ENCODE data around the gene AFDN. TPM values are rescaled to one million over a fixed set of nuclear protein-coding genes. Genes with fewer than 3 reads are reported as not detected.

AFDN gene
- total RNA-seq, 4 donors from 2014 or later = 148 to 371 (median 204) TPM

DNA sequence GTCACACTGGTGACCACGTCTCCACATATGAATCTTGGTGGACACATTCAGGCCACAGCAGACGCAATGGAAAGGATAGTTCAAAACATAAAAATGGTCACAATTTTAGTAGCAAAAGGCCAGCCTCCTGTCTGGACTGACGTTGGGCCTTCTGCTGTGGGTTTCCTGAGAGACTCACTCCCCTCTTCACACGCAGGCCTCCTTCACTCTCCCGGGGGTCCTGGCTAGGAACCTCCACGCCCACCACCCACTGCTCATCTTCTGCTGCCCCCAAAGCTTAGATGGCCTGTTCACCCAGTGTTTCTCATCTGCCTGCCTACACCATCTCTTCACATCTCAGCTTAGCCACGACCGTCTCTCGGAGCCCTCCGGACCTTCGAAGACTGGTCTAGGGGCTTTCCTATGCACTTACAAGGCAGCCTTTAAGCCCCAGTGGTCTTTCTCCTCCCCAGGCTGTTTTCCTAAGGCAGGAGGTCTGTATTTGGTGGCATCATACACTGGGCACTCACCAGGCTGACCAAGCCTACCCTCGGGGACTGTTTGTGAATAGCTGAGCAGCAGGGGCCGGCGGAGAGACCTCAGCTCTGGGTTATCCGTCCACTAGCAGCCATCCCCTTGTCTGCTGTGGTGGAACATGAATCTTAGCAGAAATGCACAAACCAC, 46.6 kb upstream of the AFDN start:
- Histone ChIP-seq H3K27me3 (no peaks in the 10 kb centered on the region), H3K36me3 (no peaks in the 10 kb centered on the region), H3K4me1 (peaks cover 0 to 17% (median 6%) of the 10 kb centered on the region in 4 donors), H3K4me3 (no peak overlapping the region), H3K9me3 (no peaks in the 10 kb centered on the region), H3K27ac (no peak overlapping the region)
- in situ Hi-C loops (cut with MboI; ENCODE audit: low pct_ligation_motif_present in 1 of 4, low pct_unique_long_range_greater_than_20kb in 1 of 4, low sequenced_read_pairs in 3 of 4) (no loop called here), intact Hi-C loops (cut with DNase I; ENCODE audit: low total_unique reads) (no loop called here)
- no peak for DNase-seq
- no peak for TF ChIP-seq EP300 (IDR thresholded peaks at IDR 0.05; ENCODE audit: low read depth)
- no peak for TF ChIP-seq POLR2A (IDR thresholded peaks at IDR 0.05)
- WGBS, 2 donors (ENCODE audit: low coverage in 1 of 2) = 86 to 96% methylated on average over 5 to 15 of the region's 15 CpGs

DNA sequence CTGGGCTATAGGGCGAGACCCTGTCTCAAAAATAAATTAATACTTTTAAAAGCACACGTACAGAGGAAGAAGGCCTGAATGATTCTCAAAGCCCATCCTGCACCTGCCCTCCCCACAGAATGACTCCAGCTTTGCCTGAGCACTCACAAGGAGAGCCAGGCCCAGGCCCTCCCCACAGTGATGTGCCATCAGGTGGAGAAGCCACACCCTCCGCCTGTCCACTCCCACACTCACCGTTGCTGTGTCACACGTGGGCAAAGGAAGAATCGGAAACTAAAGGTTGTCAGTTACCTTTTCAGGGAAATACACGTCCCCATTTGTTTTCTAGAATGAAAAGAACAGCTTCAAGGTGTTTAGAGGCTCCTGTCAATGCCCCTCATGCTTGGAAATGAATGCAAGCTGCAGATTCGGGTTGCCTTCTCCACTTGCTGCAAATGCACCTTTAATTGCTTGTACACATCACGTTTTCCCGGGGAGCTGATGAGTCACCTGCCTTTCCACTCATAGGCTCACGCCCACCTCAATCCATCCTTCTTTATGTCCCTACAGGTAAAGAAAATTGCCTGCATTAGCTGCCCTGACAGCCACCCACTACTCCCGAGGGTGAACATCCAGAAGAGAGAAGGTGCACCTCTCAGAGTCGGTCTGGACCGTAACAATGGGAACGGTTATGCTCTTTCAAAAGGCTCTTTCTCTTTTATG, 45.5 kb upstream of the AFDN start:
- H3K9me3 ChIP-seq = no peaks in the 10 kb centered on the region
- no peak overlapping the region for H3K4me3 ChIP-seq
- H3K27me3 ChIP-seq = no peaks in the 10 kb centered on the region
- DNase-seq = no peak
- H3K4me1 ChIP-seq = peaks cover 0 to 17% (median 6%) of the 10 kb centered on the region in 4 donors
- TF ChIP-seq EP300 (IDR thresholded peaks at IDR 0.05; ENCODE audit: low read depth) = no peak
- TF ChIP-seq CTCF (IDR thresholded peaks at IDR 0.05) = no peak
- TF ChIP-seq POLR2AphosphoS5 (IDR thresholded peaks at IDR 0.05) = no peak
- TF ChIP-seq POLR2A (IDR thresholded peaks at IDR 0.05) = no peak
- in situ Hi-C loops (cut with MboI; ENCODE audit: low pct_ligation_motif_present in 1 of 4, low pct_unique_long_range_greater_than_20kb in 1 of 4, low sequenced_read_pairs in 3 of 4) (no loop called here), intact Hi-C loops (cut with DNase I; ENCODE audit: low total_unique reads) (no loop called here)
- no peaks in the 10 kb centered on the region for H3K36me3 ChIP-seq
- WGBS, 2 donors (ENCODE audit: low coverage in 1 of 2) = 54 to 70% methylated on average over 3 to 15 of the region's 15 CpGs
- no peak overlapping the region for H3K27ac ChIP-seq

- H3K4me3 ChIP-seq = no peak overlapping the region
- 92% methylated on average over 9 of the region's 9 CpGs; no CpG with 5 or more reads in 1 of the 2 donors for WGBS, 2 donors (ENCODE audit: low coverage in 1 of 2)
- no peaks in the 10 kb centered on the region for H3K27me3 ChIP-seq
- no peak overlapping the region for H3K27ac ChIP-seq
- DNase-seq = no peak
- H3K9me3 ChIP-seq = no peaks in the 10 kb centered on the region
- in situ Hi-C loops (cut with MboI; ENCODE audit: low pct_ligation_motif_present in 1 of 4, low pct_unique_long_range_greater_than_20kb in 1 of 4, low sequenced_read_pairs in 3 of 4) = no loop called here
- TF ChIP-seq CTCF (IDR thresholded peaks at IDR 0.05) = no peak
- TF ChIP-seq POLR2A (IDR thresholded peaks at IDR 0.05) = no peak
- TF ChIP-seq POLR2AphosphoS5 (IDR thresholded peaks at IDR 0.05) = no peak
- TF ChIP-seq EP300 (IDR thresholded peaks at IDR 0.05; ENCODE audit: low read depth) = no peak
- intact Hi-C loops (cut with DNase I; ENCODE audit: low total_unique reads) = no loop called here
- H3K4me1 ChIP-seq = peaks cover 0 to 14% (median 3%) of the 10 kb centered on the region in 4 donors
- no peaks in the 10 kb centered on the region for H3K36me3 ChIP-seq
These were observed 44.8 kb upstream of the AFDN start for GRCh38 chr6:167781868-167782267.

DNA sequence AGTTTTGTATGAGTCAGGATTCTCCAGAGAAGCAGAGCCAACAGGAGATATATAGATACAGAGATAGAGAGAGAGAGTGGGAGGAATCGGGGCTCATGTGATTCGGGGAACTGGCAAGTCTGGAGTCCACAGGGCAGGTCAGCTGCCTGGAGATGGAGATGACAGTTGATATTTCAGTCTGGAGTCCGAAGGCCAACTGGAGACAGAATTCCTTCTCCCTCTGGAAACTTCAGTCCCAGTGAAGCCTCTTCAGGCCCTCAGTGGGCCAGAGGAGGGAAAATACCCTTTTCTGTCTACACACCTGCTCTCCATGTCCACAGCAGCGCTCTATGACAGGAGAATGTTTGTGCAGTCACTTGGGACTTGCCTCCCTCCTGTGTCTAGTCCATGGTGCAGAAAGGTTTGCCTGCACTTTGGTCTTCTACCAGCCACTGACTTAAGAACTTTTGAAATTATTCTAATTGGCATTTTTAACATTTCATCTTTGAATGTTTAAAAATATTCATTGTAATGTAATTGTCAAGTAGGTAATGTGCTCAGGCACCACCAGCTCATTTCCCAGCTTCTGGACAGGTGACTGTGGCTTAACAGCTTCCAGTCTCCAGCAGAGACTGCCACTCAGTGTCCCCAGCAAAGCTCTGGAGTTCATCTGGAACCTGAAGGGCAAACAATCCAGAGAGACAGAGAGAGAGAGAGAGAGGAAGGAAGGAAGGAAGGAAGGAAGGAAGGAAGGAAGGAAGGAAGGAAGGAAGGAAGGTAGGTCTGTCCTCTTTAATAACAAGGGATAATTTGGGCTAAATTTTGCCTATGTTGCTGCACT, 43.8 kb upstream of the AFDN start:
- no peak overlapping the region for H3K4me3 ChIP-seq
- no peak overlapping the region for H3K27ac ChIP-seq
- no peaks in the 10 kb centered on the region for H3K36me3 ChIP-seq
- in situ Hi-C loops (cut with MboI; ENCODE audit: low pct_ligation_motif_present in 1 of 4, low pct_unique_long_range_greater_than_20kb in 1 of 4, low sequenced_read_pairs in 3 of 4) = no loop called here
- 87 to 93% methylated on average over 3 to 4 of the region's 4 CpGs for WGBS, 2 donors (ENCODE audit: low coverage in 1 of 2)
- H3K9me3 ChIP-seq = no peaks in the 10 kb centered on the region
- intact Hi-C loops (cut with DNase I; ENCODE audit: low total_unique reads) = no loop called here
- DNase-seq = no peak
- no peaks in the 10 kb centered on the region for H3K27me3 ChIP-seq
- TF ChIP-seq POLR2A (IDR thresholded peaks at IDR 0.05) = no peak
- TF ChIP-seq EP300 (IDR thresholded peaks at IDR 0.05; ENCODE audit: low read depth) = no peak
- TF ChIP-seq POLR2AphosphoS5 (IDR thresholded peaks at IDR 0.05) = no peak
- no peak for TF ChIP-seq CTCF (IDR thresholded peaks at IDR 0.05)
- peaks cover 0 to 7% (median 3%) of the 10 kb centered on the region in 4 donors for H3K4me1 ChIP-seq
